Activated naive CD8-positive, alpha-beta T cell (primary cell): ENCODE results near the gene BFSP2.

ENCODE experiments used
- H3K27ac Mint-ChIP-seq: one replicate; pipeline ENCODE4 v1.8.0; 2021; ENCODE audit warnings: mixed read lengths
- H3K27me3 Mint-ChIP-seq: one replicate; pipeline ENCODE4 v1.8.0; 2021; ENCODE audit warnings: mixed read lengths
- H3K36me3 Mint-ChIP-seq: one replicate; pipeline ENCODE4 v1.8.0; 2021; ENCODE audit warnings: mixed read lengths
- H3K4me1 Mint-ChIP-seq: one replicate; pipeline ENCODE4 v1.8.0; 2021; ENCODE audit warnings: low read depth, mixed read lengths
- H3K4me3 Mint-ChIP-seq: one replicate; pipeline ENCODE4 v1.8.0; 2021; ENCODE audit warnings: mild to moderate bottlenecking, mixed read lengths
- H3K9me3 Mint-ChIP-seq: one replicate; pipeline ENCODE4 v1.8.0; 2021; ENCODE audit warnings: low read depth, mixed read lengths

BFSP2 gene, protein sequence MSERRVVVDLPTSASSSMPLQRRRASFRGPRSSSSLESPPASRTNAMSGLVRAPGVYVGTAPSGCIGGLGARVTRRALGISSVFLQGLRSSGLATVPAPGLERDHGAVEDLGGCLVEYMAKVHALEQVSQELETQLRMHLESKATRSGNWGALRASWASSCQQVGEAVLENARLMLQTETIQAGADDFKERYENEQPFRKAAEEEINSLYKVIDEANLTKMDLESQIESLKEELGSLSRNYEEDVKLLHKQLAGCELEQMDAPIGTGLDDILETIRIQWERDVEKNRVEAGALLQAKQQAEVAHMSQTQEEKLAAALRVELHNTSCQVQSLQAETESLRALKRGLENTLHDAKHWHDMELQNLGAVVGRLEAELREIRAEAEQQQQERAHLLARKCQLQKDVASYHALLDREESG

GRCh38 chr3:133400006-133400515, at the start of gene BFSP2:
BFSP2 (plus strand) TSS chr3:133400056; CDS start chr3:133400084, 28 bp downstream.
- H3K36me3 Mint-ChIP-seq = no peaks in the 10 kb centered on the region
- H3K4me3 Mint-ChIP-seq = no peak within 1 kb of the TSS
- no peaks in the 10 kb centered on the region for H3K27me3 Mint-ChIP-seq
- no peaks in the 10 kb centered on the region for H3K9me3 Mint-ChIP-seq
- no peak within 1 kb of the TSS for H3K27ac Mint-ChIP-seq
- H3K4me1 Mint-ChIP-seq = peaks cover 3% of the 10 kb centered on the region

GRCh38 chr3:133354721-133355120, 45.1 kb upstream of the BFSP2 start:
- Mint-ChIP-seq H3K27me3 (no peaks in the 10 kb centered on the region), H3K27ac (no peak overlapping the region), H3K4me1 (no peaks in the 10 kb centered on the region), H3K9me3 (peaks cover 11% of the 10 kb centered on the region), H3K36me3 (peaks cover 13% of the 10 kb centered on the region), H3K4me3 (no peak overlapping the region)

- Mint-ChIP-seq H3K27ac (no peak overlapping the region), H3K27me3 (no peaks in the 10 kb centered on the region), H3K4me1 (no peaks in the 10 kb centered on the region), H3K4me3 (no peak overlapping the region), H3K36me3 (peaks cover 13% of the 10 kb centered on the region), H3K9me3 (peaks cover 11% of the 10 kb centered on the region)
Measured at GRCh38 chr3:133360476-133360875, 39.4 kb upstream of the BFSP2 start.

- Mint-ChIP-seq H3K36me3 (peaks cover 13% of the 10 kb centered on the region), H3K4me3 (no peak overlapping the region), H3K9me3 (peaks cover 10% of the 10 kb centered on the region), H3K4me1 (no peaks in the 10 kb centered on the region), H3K27ac (no peak overlapping the region), H3K27me3 (no peaks in the 10 kb centered on the region)
Measured at GRCh38 chr3:133361011-133361410, 38.8 kb upstream of the BFSP2 start.

DNA sequence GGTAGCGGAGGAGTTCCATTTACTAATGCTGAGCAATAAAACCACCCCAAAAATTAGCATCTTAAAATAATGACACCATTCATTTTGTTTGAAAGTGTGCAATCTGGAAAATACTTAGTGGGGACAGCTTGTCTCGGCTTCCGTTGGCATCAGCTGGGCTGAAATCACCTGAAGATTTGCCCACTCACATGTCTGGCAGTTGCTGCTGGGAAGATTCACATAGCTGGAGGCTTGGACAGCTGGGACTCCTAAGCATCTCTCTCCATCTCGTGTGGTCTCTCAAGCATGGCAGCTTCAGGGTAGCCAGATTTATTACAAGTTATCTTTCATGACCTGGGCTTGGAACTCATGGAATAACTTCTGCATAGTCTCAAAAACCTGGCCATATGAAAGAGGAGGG, 38.4 kb upstream of the BFSP2 start:
- Mint-ChIP-seq H3K27me3 (no peaks in the 10 kb centered on the region), H3K9me3 (peaks cover 6% of the 10 kb centered on the region), H3K4me3 (no peak overlapping the region), H3K36me3 (peaks cover 10% of the 10 kb centered on the region), H3K27ac (no peak overlapping the region), H3K4me1 (no peaks in the 10 kb centered on the region)

GRCh38 chr3:133362539-133362938, 37.3 kb upstream of the BFSP2 start:
- Mint-ChIP-seq H3K4me3 (no peak overlapping the region), H3K27me3 (no peaks in the 10 kb centered on the region), H3K36me3 (peaks cover 2% of the 10 kb centered on the region), H3K4me1 (no peaks in the 10 kb centered on the region), H3K9me3 (no peaks in the 10 kb centered on the region), H3K27ac (no peak overlapping the region)

DNA sequence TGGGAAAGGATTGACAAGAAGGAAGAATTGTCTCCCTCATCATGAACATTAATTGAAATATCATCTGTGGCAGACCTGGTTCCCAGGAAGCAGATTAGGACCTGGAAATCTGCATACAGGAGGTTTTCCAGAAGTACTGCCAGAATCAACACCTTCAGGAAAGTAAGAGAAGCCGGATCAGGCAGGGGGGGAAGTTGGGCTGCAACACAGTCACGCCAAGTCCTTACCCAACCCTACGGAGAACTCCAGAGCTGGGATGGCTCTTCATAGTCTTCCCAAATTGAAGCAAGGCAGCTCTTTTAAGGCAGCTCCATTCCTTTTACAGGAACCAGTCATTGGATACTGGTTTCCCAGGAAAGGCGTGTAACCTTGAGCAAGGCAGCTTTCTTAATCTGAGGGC, 35.2 kb upstream of the BFSP2 start:
- Mint-ChIP-seq H3K9me3 (no peaks in the 10 kb centered on the region), H3K36me3 (no peaks in the 10 kb centered on the region)

DNA sequence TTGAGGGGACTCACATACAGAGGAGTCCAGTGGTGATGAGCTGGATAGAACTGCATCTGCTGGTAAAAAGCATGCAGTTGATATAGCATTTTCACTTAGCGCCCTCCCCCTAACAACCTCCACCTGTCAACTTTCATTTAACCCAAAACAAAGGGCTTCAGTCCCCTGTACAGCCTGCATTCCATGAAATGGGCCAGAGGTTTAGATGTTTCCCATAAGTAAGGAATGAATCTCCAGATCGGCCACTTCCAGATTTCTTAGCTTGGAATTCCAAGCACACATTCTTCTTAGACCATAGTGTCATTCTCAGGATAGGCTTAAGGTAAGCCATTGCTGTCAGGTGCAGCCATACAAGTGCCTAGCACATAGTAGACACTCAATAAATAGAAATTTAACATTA, 32.9 kb upstream of the BFSP2 start:
- no peaks in the 10 kb centered on the region for H3K36me3 Mint-ChIP-seq
- H3K27me3 Mint-ChIP-seq = no peaks in the 10 kb centered on the region
- no peak overlapping the region for H3K27ac Mint-ChIP-seq
- H3K4me1 Mint-ChIP-seq = no peaks in the 10 kb centered on the region
- no peaks in the 10 kb centered on the region for H3K9me3 Mint-ChIP-seq
- H3K4me3 Mint-ChIP-seq = no peak overlapping the region

More for the DNA sequence above, 35.2 kb upstream of the BFSP2 start:
- Mint-ChIP-seq H3K27me3 (no peaks in the 10 kb centered on the region), H3K27ac (no peak overlapping the region), H3K4me1 (no peaks in the 10 kb centered on the region), H3K4me3 (no peak overlapping the region)

DNA sequence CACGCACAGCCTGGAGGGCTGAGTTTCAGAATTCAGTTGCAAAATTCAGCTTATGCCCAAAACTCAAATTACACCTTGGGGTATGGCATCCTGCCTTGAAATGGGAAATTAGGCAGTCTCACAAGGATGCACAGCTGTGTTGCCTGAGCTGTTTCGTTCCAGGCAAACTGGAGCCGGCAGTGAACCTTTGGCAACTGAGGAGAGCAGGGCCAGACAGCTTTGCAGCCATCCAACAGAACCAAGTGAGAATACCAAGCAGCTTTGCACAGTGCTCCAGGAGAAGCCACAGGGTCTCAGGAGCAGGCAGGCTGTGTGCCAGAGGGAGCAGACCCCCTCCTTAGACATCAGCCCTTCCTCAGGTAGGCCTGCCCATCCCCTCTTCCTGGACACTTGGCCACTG, 32.5 kb upstream of the BFSP2 start:
- no peaks in the 10 kb centered on the region for H3K36me3 Mint-ChIP-seq
- no peak overlapping the region for H3K4me3 Mint-ChIP-seq
- H3K4me1 Mint-ChIP-seq = no peaks in the 10 kb centered on the region
- no peaks in the 10 kb centered on the region for H3K9me3 Mint-ChIP-seq
- H3K27ac Mint-ChIP-seq = no peak overlapping the region
- H3K27me3 Mint-ChIP-seq = no peaks in the 10 kb centered on the region

DNA sequence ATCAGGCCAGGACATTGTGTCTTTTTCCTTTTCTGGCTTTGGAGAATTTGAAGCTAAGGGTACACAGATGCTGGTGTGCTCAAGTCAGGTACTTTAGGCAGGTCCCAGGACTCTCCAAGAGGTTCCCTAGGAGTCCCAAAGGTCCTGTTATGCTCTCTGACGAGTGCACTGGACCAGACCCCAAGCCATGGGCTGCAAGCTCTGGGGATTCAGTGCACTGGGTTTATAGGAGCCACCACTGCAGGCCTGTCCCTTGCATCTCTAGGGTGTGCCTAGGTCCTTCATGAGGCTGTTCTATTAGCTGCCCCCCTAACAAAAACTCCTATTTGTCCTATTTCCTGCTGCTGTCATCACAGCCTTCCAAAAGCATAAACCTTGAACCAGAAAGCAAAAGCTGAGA, 31.9 kb upstream of the BFSP2 start:
- H3K4me3 Mint-ChIP-seq = no peak overlapping the region
- no peak overlapping the region for H3K27ac Mint-ChIP-seq
- no peaks in the 10 kb centered on the region for H3K27me3 Mint-ChIP-seq

GRCh38 chr3:133368371-133369067, 31.3 kb upstream of the BFSP2 start:
- no peaks in the 10 kb centered on the region for H3K9me3 Mint-ChIP-seq
- no peaks in the 10 kb centered on the region for H3K4me1 Mint-ChIP-seq
- no peaks in the 10 kb centered on the region for H3K36me3 Mint-ChIP-seq
- H3K4me3 Mint-ChIP-seq = no peak overlapping the region
- no peaks in the 10 kb centered on the region for H3K27me3 Mint-ChIP-seq
- H3K27ac Mint-ChIP-seq = no peak overlapping the region

More for the DNA sequence above, 31.9 kb upstream of the BFSP2 start:
- H3K4me1 Mint-ChIP-seq = no peaks in the 10 kb centered on the region
- H3K36me3 Mint-ChIP-seq = no peaks in the 10 kb centered on the region
- H3K9me3 Mint-ChIP-seq = no peaks in the 10 kb centered on the region

DNA sequence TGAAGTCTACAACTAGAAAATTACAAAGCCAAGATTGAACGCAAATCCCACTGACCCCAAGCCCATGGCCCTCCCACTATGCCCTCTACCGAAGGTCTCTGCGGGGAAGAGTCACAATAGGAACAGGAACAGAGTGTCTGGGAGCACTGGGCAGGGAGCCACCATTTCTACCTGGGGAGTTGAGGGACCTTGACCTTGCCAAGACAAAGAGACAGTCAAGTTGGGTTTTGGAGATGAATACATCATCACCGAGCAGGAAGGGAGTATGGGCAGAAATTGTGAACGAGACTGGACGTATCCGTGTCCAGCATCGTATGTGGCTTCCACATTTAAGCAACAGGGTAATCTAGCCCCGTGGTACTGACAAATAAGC, 30.8 kb upstream of the BFSP2 start:
- Mint-ChIP-seq H3K27me3 (no peaks in the 10 kb centered on the region), H3K27ac (no peak overlapping the region), H3K36me3 (no peaks in the 10 kb centered on the region), H3K9me3 (no peaks in the 10 kb centered on the region), H3K4me1 (no peaks in the 10 kb centered on the region), H3K4me3 (no peak overlapping the region)

DNA sequence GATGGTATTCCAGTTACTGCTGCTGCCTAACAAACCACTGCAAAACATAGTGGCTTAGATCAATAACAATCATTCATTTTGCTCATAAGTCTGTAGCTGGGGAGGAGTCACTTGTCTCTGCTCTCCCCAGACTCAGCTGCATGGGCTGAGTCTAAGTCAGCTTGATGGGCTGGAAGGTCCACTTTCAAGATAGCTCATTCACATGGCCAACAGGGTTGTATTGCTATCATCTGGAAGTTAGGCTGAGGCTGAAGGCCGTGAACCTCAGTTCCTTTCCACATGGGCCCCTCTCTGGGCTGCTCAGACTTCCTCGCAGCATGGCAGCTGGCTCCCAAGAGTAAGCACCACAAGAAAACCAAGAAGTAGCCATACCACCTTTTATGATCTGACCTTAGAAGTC, 28.7 kb upstream of the BFSP2 start:
- Mint-ChIP-seq H3K4me3 (no peak overlapping the region), H3K27ac (no peak overlapping the region), H3K9me3 (no peaks in the 10 kb centered on the region), H3K4me1 (no peaks in the 10 kb centered on the region), H3K36me3 (no peaks in the 10 kb centered on the region), H3K27me3 (no peaks in the 10 kb centered on the region)

GRCh38 chr3:133371676-133372075, 28.2 kb upstream of the BFSP2 start:
- H3K4me1 Mint-ChIP-seq = no peaks in the 10 kb centered on the region
- H3K4me3 Mint-ChIP-seq = no peak overlapping the region
- no peaks in the 10 kb centered on the region for H3K9me3 Mint-ChIP-seq
- no peak overlapping the region for H3K27ac Mint-ChIP-seq
- no peaks in the 10 kb centered on the region for H3K27me3 Mint-ChIP-seq
- no peaks in the 10 kb centered on the region for H3K36me3 Mint-ChIP-seq

DNA sequence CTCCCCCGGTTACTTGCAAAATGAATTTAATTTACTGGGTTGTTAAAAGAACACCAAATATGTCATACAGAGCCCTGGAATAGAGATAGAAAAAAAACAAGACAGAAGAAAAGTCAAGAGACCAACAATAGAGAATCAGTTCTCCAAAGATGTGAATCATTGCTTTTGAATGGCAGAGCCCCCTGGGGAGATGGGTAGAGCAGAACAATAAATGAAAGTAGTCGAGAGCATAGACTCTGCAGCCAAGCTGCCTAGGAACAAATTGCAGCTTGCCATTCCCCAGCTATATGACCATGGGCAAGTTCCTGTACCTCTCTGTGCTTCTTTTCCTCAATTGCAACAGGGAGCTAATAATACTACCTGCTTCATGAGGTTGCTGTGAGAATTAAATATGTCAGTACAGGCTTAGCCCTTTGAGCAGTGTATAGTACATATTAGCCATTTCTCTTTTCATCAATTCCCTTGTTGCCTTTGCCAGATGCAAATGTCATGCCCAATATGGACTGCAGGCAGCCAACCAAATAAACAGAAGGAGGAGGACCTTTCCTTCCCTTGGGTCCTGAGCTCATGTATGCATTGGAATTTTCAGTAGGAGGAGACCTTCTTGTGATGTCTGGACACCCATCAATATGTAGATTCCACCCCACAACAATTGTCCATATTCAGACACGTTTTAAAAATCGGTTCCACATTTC, 25.0 kb upstream of the BFSP2 start:
- H3K27ac Mint-ChIP-seq = no peak overlapping the region
- H3K4me1 Mint-ChIP-seq = no peaks in the 10 kb centered on the region
- H3K4me3 Mint-ChIP-seq = no peak overlapping the region
- H3K9me3 Mint-ChIP-seq = no peaks in the 10 kb centered on the region
- H3K36me3 Mint-ChIP-seq = peaks cover 2% of the 10 kb centered on the region
- H3K27me3 Mint-ChIP-seq = no peaks in the 10 kb centered on the region
